ENCODE data around the gene DOCK2. TPM values are rescaled to one million over a fixed set of nuclear protein-coding genes. Genes with fewer than 3 reads are reported as not detected.
A peak's percentile ranks its signal among the peaks of the same experiment; 100 is the strongest.
"Not testable (repeated sequence)": the region's sequence is repeated elsewhere in the genome, so short reads cannot be mapped to it uniquely, and the experiment has no call there.

The DOCK2 gene
- total RNA-seq, 2 donors from 2014 or later = 26.0 to 33.8 TPM

DNA sequence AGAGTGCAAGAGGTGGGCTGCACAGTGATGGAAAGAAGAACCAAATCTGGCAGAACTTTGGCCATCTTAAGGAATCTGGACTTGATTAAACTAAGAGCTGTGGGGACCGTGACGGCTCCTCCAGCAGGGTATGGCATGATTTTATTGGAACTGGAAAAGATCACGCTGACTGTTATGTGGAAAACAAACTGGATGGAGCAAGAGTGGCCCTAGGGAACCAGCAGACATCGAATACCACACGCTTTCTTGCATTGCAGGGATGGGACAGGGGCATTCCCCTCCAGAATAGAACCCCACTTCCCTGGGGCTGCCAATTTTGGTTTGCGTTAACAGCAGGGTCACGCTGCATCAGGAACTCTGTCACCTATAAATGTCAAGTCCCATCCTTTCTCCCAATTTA lies 304.5 kb downstream of the DOCK2 start:
- DNase-seq (ENCODE audit: low spot score) = no peak
- intact Hi-C loops (cut with DNase I) = no loop called here

DNA sequence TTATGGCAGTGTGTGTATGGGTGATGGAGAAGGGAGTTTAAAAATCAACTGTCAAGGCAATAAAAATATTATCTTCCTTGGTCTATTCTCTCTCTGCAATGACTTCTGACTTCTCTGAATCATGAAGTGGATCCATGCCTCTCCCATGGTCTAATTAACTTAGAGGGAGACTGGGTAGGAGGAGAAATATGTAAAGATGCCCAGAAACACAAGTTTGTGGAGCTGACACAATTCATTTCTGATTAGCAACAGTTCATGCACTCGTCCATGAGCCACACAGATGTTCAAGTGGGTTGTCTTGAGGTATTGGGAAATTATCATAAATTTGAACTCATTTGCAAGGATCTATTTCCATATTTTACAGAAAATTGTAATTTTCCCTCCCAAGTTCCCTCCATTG lies 305.1 kb downstream of the DOCK2 start:
- intact Hi-C loops (cut with DNase I) = no loop called here
- DNase-seq (ENCODE audit: low spot score) = no peak

DNA sequence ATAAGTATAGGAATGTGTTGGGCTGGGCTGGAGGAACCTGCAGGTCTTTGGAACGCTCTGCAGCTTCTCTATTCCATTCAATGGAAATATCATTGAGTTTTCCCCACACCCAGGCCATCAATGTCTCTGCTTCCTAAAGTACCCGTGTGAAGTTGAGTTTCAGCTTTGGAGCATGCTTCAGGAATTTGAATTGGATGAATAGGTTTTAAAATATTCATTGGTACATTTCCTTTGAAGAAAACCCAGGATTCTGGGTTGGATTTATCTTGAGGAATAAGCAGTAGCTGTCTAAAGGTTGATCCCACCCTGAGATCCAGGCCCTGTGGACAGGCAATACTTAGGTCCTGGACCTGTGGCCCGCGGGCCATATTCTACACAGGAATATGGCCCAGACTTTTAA lies 306.0 kb downstream of the DOCK2 start:
- intact Hi-C loops (cut with DNase I) = no loop called here
- no peak for DNase-seq (ENCODE audit: low spot score)

DNA sequence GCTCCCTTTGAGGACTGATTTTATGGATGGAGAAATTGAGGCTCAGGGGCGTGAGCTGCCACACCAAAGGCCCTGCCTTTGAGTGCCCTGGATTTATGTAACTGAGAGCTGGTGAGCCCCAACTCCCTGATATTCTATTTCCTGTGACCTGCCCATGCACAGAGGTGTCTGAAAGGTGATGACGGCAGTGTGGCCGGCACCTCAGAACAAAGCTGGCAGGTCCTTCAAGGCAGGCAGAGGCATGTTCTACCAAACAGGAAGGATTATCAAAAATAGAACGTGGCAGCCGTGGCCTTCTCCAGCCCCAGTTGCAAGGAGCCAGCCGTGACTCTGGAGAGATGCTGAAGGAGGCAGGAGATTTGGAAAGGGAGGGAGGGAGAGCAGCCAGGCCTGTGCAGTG lies 307.0 kb downstream of the DOCK2 start:
- no peak for DNase-seq (ENCODE audit: low spot score)
- intact Hi-C loops (cut with DNase I) = no loop called here

DNA sequence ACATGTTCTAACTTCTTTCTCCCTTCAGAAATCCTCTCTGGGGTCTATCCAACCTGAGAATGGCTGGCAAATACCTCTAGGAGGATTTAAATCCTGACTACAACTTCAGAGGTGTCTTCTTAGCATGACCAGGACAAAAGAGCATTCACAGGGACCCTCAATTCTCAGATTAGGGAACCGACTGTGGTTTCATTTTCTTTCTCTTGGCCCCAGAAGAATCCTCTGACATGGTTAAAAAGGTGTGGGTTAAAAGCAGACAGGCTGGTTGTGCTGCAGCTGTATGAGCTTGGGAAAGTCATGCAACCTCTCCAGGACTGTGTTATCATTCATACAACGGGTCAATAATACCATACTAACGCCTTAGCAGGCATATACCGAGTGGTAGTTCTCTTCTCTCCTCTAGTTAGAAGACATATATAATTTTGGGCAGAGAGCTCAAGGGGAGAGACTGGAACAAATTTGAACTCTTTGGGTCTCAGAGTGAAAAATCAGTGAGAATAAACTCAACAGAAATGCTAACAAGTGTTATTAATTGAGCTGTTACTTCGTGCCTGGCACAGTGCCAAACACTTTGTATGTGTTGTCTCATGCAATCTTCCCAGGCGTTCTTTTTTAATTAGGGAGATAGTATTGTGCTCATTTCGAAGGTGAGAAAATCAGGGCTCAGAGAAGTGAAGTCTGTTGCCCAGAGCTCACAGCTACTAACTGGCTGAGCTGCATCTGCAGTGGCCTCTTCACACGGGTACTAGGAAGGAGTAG lies 308.0 kb downstream of the DOCK2 start:
- intact Hi-C loops (cut with DNase I) = no loop called here
- no peak for DNase-seq (ENCODE audit: low spot score)

DNA sequence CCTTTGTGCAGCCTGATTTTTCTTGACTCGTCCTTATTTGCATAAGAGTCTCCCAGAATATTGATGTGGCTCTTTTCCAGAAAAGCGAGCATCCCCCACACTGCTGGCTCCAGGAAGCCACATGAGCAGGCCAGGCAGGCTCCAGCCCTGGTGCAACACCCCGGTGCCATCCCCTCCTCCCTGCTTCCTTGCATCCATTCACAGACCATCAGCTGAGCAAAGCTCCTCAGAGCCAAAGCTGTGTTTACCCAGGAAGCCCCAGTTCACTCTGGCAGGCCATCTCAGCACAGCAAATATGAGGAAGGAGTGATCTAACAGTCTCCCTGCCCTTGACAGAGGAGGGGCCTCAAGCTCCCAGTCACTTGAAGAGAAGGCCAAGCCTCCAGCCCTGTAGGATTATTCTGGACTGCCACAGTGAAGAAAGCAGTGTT lies 308.8 kb downstream of the DOCK2 start:
- intact Hi-C loops (cut with DNase I) = no loop called here
- DNase-seq (ENCODE audit: low spot score) = peak; percentile 86

DNA sequence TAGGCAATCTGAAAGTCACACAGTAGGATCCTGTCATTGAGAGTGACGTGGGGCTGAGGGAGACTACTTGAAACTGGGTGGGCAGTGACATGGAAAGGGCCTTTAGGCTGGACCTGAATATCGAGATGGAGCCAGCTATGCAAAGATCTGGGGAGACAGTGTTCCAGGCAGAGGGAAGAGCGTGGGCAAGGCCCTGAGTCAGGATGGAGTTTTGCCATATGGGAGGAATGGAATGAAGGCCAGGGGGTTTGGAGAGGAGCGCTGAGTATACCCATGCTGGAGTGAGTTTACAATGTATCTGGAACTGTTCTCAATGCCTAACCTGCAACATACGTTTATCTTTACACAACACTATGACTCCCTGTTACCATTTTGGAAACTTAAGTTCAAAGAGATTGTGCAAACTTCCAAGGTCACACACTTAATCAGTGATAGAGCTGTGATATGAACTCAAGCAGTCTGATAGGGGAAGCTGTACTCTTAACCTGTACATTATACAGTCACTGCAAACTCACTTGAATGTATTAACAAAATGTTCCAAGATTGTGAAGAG lies 309.7 kb downstream of the DOCK2 start:
- intact Hi-C loops (cut with DNase I) = no loop called here
- no peak for DNase-seq (ENCODE audit: low spot score)

DNA sequence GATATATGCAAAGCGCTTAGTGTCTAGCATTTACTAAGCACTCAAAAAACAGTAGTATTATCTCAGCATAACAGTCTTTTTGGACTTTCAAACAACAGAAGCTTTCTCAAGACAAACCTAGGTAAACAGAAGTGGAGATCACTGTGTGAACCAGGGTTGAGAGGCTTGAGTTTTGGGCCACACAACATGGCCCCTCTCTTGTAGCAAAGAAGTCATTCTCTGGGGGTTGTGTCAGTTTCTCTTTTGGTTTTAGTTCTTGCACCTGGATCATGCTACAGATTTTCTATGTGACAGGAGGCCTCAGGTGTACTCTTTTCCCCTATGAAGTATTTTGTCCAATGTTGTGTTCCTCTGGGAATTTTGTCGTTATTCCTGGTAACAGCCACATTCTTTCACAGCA lies 313.3 kb downstream of the DOCK2 start:
- intact Hi-C loops (cut with DNase I) = no loop called here
- no peak for DNase-seq (ENCODE audit: low spot score)

DNA sequence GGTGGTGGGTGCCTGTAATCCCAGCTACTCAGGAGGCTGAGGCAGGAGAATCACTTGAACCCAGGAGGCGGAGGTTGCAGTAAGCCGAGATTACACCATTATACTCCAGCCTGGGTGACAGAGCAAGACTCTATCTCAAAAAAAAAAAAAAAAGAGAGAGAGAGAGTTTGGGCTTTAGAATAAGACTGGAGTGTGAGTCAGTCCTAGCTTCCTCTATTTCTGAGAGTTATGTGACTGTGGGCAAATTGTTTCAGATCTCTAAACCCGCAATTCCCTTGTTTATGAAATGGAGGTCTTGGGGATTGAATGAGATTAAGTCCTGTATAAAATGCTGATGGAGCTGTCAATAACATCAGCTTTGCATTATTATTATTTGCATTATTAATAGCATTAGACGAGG lies 316.1 kb downstream of the DOCK2 start:
- DNase-seq (ENCODE audit: low spot score); intact Hi-C loops (cut with DNase I): not testable (repeated sequence)

DNA sequence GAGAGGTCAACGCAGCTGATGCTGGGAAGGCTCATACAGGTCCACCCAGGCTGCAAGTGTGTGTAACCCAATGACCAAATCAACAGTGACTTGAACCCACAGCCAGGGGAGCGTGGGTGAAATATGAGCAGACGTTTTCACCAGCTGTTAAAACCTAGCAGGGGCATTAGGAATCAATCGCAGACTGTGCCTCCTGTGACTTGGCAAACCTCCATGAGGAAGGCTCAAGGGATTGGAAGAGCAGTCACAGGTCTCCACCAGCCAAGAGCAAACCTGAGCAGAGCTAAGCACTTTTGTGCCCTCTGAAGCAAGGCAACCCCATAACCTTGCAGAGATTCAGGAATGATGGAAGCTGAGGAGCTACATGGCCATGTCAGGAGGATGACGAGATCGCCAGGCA lies 317.7 kb downstream of the DOCK2 start:
- intact Hi-C loops (cut with DNase I) = loop anchor here in 1 of 2 donors (1.0 kb wide), 1 partner anchor 27 kb away; no protein-coding TSS in a partner anchor
- DNase-seq (ENCODE audit: low spot score) = no peak

DNA sequence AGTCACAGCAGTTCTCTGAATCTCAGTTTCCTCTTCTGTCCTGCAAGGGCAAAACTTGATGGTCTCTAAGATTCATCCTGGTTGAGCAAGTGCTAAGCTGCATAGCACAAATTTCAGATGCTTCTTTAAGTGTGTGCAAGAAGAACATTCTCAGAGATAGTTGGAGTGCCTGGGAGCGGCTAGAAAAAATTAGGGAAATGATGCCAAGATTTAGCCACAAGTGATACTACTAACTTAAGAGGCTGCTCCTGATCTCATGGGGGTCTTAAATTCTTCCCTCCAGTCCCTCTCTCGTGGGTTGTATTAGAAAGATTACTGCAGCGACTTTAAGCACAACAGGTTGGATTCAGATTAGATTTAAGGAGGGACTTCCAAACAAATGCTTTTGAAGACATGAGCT lies 319.1 kb downstream of the DOCK2 start:
- DNase-seq (ENCODE audit: low spot score) = no peak
- intact Hi-C loops (cut with DNase I) = no loop called here

DNA sequence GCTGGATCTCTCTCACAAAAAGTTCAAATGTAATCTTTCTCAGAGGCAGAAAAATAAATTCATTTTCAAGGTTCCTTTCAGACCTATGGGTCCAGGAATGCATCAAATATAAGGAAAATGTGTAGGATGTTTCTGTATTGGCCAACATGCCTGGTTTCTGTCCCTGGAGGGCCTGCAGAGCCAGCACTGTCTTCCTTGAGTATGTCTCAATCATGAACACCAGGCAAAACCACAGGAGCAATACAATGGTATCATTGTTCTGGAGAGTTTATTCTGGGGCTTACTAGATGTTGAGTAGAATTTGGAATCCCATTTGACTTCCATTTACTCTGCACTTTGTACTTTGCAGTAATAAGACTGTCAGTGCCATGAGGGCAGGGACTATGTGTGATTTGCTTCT lies 319.7 kb downstream of the DOCK2 start:
- intact Hi-C loops (cut with DNase I) = no loop called here
- DNase-seq (ENCODE audit: low spot score) = no peak

DNA sequence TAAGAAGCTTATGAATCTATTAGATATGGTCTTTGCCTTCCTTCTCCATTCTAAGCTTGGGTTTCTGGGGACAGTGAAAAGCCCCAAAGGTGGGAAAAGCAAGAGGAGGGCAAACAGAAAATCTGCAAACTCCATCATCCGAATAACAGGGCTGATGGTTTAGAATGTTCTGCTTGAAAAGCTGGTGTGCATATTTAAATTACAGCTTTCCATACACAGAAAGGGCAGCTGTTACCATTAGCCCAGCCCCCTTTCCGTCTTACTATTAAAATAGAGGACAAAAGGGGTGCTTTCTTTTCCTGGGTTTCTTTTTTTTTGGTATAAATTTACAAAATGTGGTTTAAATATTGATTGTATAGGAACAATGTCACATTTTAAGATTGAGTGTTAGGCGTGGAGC lies 321.2 kb downstream of the DOCK2 start:
- intact Hi-C loops (cut with DNase I) = no loop called here
- no peak for DNase-seq (ENCODE audit: low spot score)

DNA sequence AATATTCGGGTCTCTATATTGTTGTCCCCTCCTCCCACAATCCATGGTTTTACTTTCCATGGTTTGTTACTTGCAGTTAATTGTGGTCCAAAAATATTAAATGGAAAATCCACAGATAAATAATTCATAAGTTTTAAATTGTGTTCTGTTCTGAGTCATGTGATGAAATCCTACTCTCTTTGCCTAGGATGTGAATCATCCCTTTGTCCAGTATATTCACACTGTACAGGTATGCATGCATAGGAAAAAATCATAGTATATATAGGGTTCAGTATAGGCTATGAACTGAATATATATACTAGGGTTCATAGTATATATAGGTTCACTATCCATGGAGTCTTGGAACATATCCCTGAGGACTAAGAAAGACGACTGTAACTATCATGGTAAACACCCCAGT lies 323.6 kb downstream of the DOCK2 start:
- intact Hi-C loops (cut with DNase I) = no loop called here
- no peak for DNase-seq (ENCODE audit: low spot score)

DNA sequence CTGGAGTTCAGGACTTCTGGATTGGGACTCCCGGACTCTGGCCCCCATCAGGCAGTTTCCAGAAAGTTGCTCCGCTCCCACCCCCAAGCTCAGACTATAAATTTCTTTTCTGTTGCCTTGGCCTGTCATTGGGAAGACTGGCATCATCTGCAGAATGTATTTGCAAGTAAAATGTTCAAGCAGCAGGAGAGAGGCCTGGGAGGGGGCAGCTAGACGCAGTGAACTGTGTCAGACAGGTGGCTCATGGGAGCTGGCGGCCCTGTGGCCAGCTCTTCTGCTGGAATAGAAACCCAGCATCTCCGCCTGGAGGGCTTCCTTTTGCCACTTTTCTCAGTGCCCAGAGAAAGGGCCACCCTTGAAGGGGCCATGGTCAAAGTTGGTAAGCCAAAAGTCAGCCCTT lies 327.2 kb downstream of the DOCK2 start:
- intact Hi-C loops (cut with DNase I) = no loop called here
- no peak for DNase-seq (ENCODE audit: low spot score)

DNA sequence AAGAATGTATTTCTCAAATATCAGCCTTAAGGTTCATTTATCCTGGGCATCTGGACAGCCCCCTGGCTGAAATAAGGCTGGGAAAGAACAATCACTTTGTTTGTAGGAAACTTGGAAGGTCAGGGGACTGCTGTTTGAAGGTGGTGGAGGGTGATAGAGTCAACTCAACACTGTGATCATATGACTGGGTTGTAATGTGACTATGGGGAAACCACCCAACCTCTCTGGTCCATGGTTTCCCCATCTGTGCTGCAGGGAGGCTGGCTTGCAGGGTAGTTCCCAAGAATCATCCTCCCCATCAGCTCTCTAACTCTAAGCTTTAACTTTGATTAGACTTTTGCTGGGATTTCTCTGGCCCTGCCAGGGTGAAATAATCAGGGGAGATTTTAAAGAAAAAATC lies 333.3 kb downstream of the DOCK2 start:
- DNase-seq (ENCODE audit: low spot score) = no peak
- intact Hi-C loops (cut with DNase I) = no loop called here

DNA sequence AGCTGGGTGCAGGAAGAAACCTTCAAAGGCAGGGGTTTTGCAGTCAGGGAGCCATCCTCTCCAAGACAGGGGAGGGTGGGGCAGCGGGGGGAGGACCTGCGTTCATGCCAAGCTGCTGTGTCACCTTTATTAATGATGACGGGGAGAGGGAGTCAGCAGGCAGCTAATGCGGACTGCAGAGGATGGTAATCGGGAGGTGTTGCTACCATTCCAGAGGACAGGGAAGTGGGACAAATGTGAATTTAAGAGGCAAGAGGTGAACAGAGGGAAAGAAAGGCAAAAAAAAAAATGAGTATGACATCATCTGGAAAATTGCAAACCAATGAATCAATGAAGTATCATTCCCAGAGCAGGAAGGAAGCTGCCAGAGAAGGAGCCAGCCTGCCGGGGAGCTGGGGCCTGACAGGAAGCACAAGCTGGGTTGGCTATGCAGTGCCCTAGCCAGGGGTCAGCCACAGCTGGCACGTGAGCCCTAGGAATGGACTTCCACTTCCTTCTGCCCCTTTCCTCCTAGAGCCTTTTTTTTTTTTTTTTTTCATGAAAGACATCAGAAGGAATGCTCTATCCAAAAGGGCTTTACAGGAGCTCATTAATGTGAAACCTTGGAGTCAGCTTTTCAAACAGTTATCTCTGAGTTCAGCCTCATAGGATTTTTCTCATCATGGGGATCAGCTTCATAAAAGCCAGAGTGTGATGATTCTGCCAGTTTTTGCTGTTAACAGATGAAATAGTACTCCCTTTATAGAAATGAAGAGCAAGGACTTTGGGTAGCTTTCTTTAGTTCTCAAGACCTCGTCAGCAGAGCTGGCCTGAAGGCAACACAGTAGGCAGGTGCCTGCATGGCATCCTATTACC lies 334.1 kb downstream of the DOCK2 start:
- intact Hi-C loops (cut with DNase I) = no loop called here
- DNase-seq (ENCODE audit: low spot score) = peak; percentile 84

DNA sequence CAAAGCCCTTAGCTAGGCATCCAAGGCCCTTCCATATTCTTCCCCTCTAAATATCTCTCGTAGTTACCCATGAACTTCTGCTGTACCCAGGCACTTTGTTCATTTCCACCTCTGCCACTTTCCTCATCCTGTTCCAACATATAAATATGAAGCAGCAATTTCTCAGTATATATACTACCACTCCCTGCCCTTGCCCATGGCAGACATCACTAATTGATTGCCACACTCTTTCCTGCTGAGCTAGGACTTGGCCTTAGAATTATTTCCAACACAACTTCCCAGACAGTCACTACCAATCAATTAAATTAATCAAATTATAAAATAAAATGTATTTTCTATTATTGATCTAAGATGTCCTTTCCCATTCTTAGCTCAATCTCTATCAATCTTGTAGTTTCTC lies 334.7 kb downstream of the DOCK2 start:
- intact Hi-C loops (cut with DNase I) = no loop called here
- no peak for DNase-seq (ENCODE audit: low spot score)

DNA sequence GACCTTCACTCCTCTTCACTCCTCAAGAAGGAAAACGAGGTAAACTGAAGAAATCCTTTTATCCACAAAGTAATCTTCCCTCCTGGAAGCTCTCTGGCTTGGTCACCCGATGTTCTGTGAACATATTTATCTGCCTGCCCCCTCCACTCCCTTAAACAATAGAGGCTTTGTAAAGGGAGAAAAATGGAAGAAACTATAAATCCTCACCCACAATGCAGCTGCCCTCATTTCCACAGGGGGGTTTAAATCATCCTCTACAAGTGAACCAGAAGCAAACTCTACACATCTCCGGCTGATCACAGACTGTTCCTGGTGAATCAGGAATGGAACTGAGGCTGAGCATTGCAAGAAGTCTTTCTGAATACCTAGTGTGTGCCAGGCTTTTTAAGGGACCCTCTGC lies 336.0 kb downstream of the DOCK2 start:
- DNase-seq (ENCODE audit: low spot score) = no peak
- intact Hi-C loops (cut with DNase I) = no loop called here

DNA sequence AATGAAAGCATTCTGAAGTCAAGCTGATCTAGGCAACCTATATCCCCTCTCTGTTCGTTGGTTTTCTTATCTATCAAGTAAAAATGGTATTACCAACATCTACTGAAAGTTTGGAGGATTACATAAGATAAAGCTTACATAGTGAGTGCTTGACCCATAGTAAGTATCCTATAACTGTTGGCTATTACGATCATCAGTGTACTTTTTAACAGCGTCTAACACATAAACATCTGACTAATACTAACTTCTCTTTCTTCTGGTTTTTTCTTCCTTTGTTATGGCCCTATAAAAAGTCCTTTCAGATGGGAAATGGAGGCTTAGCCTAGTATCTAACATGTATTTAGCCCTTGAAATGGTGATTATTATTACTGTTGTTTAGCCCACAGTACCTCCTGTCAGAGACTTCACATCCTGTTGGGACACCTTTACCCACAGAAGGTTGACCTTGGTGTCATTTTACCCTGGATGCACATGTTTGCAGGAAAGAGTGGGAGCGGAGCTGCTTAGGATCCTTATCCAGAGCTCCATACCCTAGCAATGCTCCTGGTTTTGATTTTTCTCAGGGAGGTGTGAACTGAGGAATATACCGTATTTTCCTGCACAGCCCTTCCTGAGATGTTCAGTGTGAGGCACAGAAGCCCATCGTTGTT lies 337.2 kb downstream of the DOCK2 start:
- no peak for DNase-seq (ENCODE audit: low spot score)
- intact Hi-C loops (cut with DNase I) = no loop called here
